GM19463 (cell line): ENCODE measurements around the gene PDGFRA.
"Not testable (repeated sequence)": the region's sequence is repeated elsewhere in the genome, so short reads cannot be mapped to it uniquely, and the experiment has no call there.

Source experiments
- ATAC-seq: cut with Tn5 transposase; IDR thresholded peaks from one replicate; pipeline ENCODE4 v1.9.1; 2021; ENCODE audit warnings: mild to moderate bottlenecking, moderate library complexity; ENCODE audit not compliant: unreplicated experiment

PDGFRA gene

DNA sequence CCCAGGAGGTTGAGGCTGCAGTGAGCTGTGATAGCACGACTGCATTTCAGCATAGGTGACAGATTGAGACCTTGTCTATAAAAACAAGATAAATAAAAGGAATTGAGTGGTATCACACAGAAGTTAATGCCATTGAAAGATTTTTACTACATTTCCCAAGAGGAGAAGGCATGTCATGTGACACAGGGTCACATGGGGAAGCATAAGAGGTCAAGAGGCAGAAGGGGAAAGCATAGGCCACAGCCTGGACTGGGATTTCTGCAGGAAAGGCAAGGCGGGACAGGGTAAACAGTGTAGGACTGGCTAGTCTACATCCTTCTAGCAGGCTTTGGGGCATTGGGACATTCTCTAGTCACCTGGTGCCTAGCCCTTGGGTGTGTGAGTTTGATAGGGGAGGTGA, 88.6 kb downstream of the PDGFRA start:
- ATAC-seq = no peak

GRCh38 chr4:54318904-54319303, 89.8 kb downstream of the PDGFRA start:
- ATAC-seq = peak; percentile 25

- ATAC-seq = no peak
Measured at GRCh38 chr4:54320826-54321685, 92.0 kb downstream of the PDGFRA start.

GRCh38 chr4:54322818-54323417, 93.8 kb downstream of the PDGFRA start:
- peak; percentile 74 for ATAC-seq

DNA sequence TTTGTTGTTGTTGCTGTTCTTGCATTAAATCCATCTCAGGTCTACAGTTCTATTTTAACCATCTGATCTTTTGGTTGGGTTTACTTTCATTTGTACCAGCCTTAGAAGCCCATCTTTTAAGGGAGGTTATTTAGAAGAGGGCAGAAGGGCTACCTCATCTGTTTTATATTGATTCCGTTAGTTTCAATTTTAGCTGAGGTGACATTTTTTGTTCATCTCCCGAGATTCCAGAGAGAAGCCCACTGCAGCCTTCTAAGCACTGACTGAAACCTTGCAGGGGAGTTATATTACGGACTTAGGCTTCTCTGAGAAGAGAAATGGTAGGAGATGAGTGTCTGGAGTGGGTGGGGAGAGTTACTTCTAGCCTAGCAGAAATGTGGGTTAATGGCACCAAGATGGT, 101.8 kb downstream of the PDGFRA start:
- no peak for ATAC-seq

- no peak for ATAC-seq
Measured at GRCh38 chr4:54332542-54332941, 103.4 kb downstream of the PDGFRA start.

DNA sequence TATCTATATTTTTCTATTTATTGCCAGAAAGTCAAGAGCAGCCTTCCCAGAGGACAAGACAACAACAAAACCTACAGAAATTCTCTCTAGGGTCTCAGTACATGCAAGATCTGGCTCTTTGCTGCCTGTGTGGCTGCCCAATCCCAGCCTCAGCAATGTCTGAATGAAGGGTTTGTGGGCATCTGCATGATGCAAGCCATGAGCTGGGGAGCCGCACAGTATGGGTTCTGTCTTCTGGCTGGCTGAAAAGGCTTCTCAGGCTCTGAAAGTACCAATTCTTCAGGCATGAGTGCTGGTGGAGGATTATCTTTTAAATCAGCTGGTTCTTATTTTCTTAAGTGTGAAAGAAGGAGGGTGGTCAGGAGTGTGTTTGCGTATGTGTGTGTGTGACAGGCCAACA, 104.6 kb downstream of the PDGFRA start:
- ATAC-seq = no peak

DNA sequence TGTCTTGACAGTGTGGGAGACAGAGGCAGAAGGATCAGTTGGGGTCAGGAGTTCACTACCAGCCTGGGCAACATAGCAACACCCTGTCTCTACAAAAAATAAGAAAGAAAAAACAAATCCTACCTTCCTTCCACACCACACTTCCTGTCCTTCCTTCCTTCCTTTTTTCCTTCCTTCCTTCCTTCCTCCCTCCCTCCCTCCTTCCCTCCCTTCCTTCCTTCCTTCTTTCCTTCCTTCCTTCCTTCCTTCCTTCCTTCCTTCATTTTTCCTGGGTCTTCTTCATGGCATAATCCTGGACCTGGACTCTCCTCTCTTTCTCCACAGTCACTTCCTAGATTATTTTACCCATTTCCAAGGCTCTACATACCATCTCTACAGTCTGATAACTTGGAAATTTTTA, 105.7 kb downstream of the PDGFRA start:
- not testable (repeated sequence) for ATAC-seq

GRCh38 chr4:54337009-54337408, 107.9 kb downstream of the PDGFRA start:
- ATAC-seq = no peak

- ATAC-seq = not testable (repeated sequence)
Measured at GRCh38 chr4:54342067-54342466, 113.0 kb downstream of the PDGFRA start.
